NOMO-1 (cell line): ENCODE data around the gene NXF1.
A peak's percentile ranks its signal among the peaks of the same experiment; 100 is the strongest.
"Not testable (repeated sequence)": the region's sequence is repeated elsewhere in the genome, so short reads cannot be mapped to it uniquely, and the experiment has no call there.

Source experiments
- DNase-seq, 2 experiments: peaks; one replicate each; lab custom pipeline; 2025; ENCODE audit not compliant: unreplicated experiment in 2 of 2; lab: John Stamatoyannopoulos, UW

Gene NXF1

GRCh38 chr11:62805076-62805892 lies at the start of gene NXF1:
Gene NXF1, minus strand, starts transcription at chr11:62805440. Its CDS starts 84 bp downstream, at chr11:62805356.
- peak; percentile 91 to 98 for DNase-seq

- DNase-seq: peak in 1 of 2 experiments; percentile 18
Observed at GRCh38 chr11:62854013-62854824, 49.0 kb upstream of the NXF1 start.

GRCh38 chr11:62853279-62853965 lies 48.2 kb upstream of the NXF1 start:
- no peak for DNase-seq

GRCh38 chr11:62852523-62853188 lies 47.4 kb upstream of the NXF1 start:
- no peak for DNase-seq

GRCh38 chr11:62851807-62852522 lies 46.7 kb upstream of the NXF1 start:
- no peak for DNase-seq

GRCh38 chr11:62850911-62851806 lies 45.9 kb upstream of the NXF1 start:
- DNase-seq: no peak

GRCh38 chr11:62847767-62848314 lies 42.6 kb upstream of the NXF1 start:
- no peak for DNase-seq

GRCh38 chr11:62846177-62846576 lies 40.9 kb upstream of the NXF1 start:
- DNase-seq: no peak

- no peak for DNase-seq
Observed at GRCh38 chr11:62844154-62844553, 38.9 kb upstream of the NXF1 start.

GRCh38 chr11:62843466-62843865 lies 38.2 kb upstream of the NXF1 start:
- no peak for DNase-seq

- DNase-seq: not testable (repeated sequence)
Observed at GRCh38 chr11:62842891-62843290, 37.7 kb upstream of the NXF1 start.

GRCh38 chr11:62842171-62842741 lies 37.0 kb upstream of the NXF1 start:
- no peak for DNase-seq

- peak; percentile 79 to 98 for DNase-seq
Observed at GRCh38 chr11:62841361-62842170, 36.3 kb upstream of the NXF1 start.

- peak in 1 of 2 experiments; percentile 46 for DNase-seq
Observed at GRCh38 chr11:62840721-62841360, 35.6 kb upstream of the NXF1 start.

GRCh38 chr11:62839050-62839945 lies 34.1 kb upstream of the NXF1 start, which contains the start of gene WDR74:
Gene WDR74, minus strand, starts transcription at chr11:62839590. Its CDS starts 20 bp downstream, at chr11:62839570.
- DNase-seq: peak; percentile 89 to 94

- DNase-seq: no peak
Observed at GRCh38 chr11:62835336-62835735, 30.1 kb upstream of the NXF1 start.
